GM12875 (cell line): ENCODE measurements around the gene F8.
"Not testable (repeated sequence)": the region's sequence is repeated elsewhere in the genome, so short reads cannot be mapped to it uniquely, and the experiment has no call there.

Source experiments
- H3K4me3 ChIP-seq: one replicate; pipeline ENCODE4 v1.5.1; 2011; ENCODE audit warnings: low read depth, low read length, control low read depth
- CTCF ChIP-seq: IDR thresholded peaks from 2 replicates; pipeline ENCODE4 v1.5.1; 2011; ENCODE audit warnings: low read depth, mild to moderate bottlenecking, control low read depth, inconsistent platforms, low read length, moderate library complexity, borderline replicate concordance; ENCODE audit not compliant: insufficient read depth

Gene F8

GRCh38 chrX:154981116-154981411 is 41.5 kb downstream of the F8 start:
- no peak overlapping the region for H3K4me3 ChIP-seq
- TF ChIP-seq CTCF, result no peak

DNA sequence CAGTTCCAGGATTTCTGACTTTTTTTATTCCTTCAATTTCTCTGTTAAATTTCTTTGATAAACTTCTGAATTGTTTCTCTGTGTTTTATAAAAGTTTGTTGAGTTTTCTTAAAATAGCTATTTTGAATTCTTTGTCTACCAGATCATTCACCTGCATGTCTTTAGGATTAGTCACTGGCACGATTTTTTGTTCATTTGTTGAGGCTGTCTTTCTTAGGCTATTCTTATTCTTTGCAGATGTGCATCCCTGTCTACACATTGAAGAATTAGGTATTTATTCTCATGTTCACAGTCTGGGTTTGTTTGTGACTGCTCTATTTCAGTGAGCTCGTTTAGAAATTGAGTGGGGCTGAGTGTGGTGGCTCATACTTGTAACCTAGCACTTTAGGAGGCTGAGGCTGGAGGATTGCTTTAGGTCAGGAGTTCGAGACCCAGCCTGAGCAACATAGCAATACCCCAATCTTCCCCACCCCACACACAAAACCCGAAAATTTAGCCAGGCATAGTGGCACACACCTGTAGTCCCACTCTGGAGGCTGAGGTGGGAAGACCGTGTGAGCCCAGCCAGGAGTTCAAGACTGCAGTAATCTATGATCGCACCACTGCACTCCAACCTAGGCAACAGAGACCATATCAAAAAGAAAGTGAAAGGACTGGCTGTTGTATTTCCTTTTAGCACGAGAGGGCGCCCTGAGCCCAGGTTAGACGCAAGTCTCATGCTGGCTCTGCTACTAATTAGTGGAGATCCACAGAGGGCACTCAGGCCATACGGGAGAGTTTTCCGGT is 42.0 kb downstream of the F8 start:
- peak; percentile 58 for TF ChIP-seq CTCF
- H3K4me3 ChIP-seq, result peak overlapping the region; percentile 32

DNA sequence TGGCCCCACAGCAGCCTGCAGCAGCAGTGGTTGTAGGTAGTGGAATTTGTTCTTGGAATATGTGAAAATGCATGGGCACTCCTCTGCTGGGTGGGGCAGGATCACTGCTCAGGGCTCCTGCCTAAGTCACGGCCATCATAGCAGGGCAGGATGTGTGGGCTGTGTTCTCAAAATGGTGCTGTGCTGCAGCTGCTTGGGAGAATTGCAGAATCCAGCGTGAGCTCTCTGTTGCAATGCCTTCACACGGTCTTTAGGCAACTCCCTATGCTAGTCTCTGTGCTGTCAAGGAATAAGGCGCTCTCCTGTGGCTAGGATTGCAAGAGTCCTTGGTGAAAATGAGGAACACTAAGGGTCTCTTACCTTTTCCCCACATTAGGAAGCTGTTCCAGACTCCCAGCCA is 42.9 kb downstream of the F8 start:
- no peak for TF ChIP-seq CTCF
- no peak overlapping the region for H3K4me3 ChIP-seq

DNA sequence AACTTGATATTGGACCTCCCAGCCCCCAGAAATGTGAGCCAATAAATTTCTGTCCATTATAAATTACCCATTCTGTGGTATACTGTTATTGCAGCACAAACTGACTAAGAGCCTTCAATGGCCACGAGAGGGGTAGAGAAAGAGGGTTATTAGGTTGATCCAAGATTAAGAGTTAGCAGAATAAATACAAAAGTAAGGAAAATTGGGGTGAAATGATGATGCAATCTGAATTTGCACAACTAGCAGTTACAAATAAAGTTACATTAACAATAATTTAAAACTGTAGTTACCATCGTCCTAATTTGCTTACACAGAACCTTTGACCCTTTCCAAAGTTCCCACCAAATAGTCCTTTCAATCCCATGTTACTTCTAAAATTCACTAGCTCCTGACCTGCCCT is 54.2 kb downstream of the F8 start:
- no peak for TF ChIP-seq CTCF
- no peak overlapping the region for H3K4me3 ChIP-seq

DNA sequence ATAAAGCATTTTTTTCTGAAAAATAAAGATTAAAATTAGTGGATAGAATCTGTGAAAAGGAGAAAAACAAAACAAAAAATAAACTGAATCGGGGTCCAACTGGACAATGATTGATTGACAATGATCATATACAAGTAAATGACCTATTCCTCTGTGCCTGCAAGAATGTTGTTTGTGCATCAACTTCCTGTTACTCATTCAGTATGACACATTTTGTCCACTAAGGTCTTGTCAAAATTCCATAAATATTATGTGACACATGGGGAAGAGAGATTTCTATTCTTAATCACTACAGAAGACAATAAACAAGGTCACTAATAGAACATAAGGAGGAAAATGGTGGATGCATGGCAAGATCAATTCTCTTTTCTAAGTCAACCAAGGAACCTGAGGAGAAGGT is 54.9 kb downstream of the F8 start:
- no peak for TF ChIP-seq CTCF
- no peak overlapping the region for H3K4me3 ChIP-seq

DNA sequence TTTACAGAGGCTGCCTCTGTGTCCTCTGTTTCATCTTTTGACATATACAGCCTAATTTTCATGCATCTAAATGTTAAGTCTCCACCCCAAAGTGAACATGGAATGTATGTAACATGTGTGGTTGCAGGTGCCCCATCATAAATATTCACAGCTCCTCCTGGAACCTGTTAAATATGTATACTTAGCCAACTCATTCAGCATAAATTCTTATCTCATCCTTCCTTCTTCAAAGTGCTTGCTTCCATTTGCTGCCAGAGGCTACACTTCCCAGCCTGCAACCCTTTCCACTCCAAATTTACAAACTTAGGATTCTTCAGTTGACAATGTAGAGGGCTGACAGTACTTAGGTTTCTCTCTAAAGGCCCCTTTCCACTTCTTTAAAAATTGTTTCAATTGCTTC is 60.6 kb downstream of the F8 start:
- TF ChIP-seq CTCF, result no peak
- H3K4me3 ChIP-seq, result no peak overlapping the region

- H3K4me3 ChIP-seq, result not testable (repeated sequence)
Observed at GRCh38 chrX:154955799-154956198, 66.7 kb downstream of the F8 start.

- not testable (repeated sequence) for H3K4me3 ChIP-seq
Observed at GRCh38 chrX:154939265-154939664, 83.3 kb downstream of the F8 start.

GRCh38 chrX:154924771-154925170 is 97.8 kb downstream of the F8 start:
- H3K4me3 ChIP-seq, result not testable (repeated sequence)
